Stomach (tissue), 4 donors: Measurements from ENCODE around the gene ADARB2.

Experiments
- POLR2A ChIP-seq, 4 donors: fragments of 450-650 bp; IDR thresholded peaks; one replicate each; pipeline ENCODE4 v1.6.1; 2016; ENCODE audit warnings: antibody characterized with exemption in 4 of 4, control low read depth in 2 of 4, mild to moderate bottlenecking in 1 of 4, moderate library complexity in 1 of 4
- TF ChIP-seq, protein P1 (sequence below), 7 experiments: fragments of 450-650 bp in 4 of 7; fragments of 200-600 bp in 3 of 7; sonication (generic) in 3 of 7; IDR thresholded peaks; one replicate each; pipeline ENCODE4 v1.5.1; 2016 to 2019; ENCODE audit warnings: antibody characterized with exemption in 7 of 7, control low read depth in 2 of 7, mild to moderate bottlenecking in 1 of 7

GRCh38 chr10:1166828-1167275 is 570.5 kb downstream of the ADARB2 start:
- no peak for TF ChIP-seq POLR2A (IDR thresholded peaks at IDR 0.05)
- TF ChIP-seq, protein P1, sequence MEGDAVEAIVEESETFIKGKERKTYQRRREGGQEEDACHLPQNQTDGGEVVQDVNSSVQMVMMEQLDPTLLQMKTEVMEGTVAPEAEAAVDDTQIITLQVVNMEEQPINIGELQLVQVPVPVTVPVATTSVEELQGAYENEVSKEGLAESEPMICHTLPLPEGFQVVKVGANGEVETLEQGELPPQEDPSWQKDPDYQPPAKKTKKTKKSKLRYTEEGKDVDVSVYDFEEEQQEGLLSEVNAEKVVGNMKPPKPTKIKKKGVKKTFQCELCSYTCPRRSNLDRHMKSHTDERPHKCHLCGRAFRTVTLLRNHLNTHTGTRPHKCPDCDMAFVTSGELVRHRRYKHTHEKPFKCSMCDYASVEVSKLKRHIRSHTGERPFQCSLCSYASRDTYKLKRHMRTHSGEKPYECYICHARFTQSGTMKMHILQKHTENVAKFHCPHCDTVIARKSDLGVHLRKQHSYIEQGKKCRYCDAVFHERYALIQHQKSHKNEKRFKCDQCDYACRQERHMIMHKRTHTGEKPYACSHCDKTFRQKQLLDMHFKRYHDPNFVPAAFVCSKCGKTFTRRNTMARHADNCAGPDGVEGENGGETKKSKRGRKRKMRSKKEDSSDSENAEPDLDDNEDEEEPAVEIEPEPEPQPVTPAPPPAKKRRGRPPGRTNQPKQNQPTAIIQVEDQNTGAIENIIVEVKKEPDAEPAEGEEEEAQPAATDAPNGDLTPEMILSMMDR (IDR thresholded peaks at IDR 0.05): no peak
